Left lung (tissue), 10 donors: ENCODE results near the gene LRRC25. TPM values are rescaled to one million over a fixed set of nuclear protein-coding genes. Genes with fewer than 3 reads are reported as not detected.
"Not testable (repeated sequence)": the region's sequence is repeated elsewhere in the genome, so short reads cannot be mapped to it uniquely, and the experiment has no call there.

Source experiments
- ATAC-seq: fragments of 200-7000 bp; cut with Tn5 transposase; one replicate; pipeline ENCODE4 v1.9.1; 2020; ENCODE audit warnings: moderate library complexity
- DNase-seq, 4 donors: peaks; one replicate each; pipeline ENCODE4 v3.0.0-alpha.2; 2013 to 2020
- H3K27ac ChIP-seq, 2 donors: fragments of 200-600 bp; sonication (generic) in 1 of 2; one replicate each; pipeline versions ENCODE4 v1.5.0 to v1.8.0; 2020 to 2021
- H3K27me3 ChIP-seq, 2 donors: fragments of 200-600 bp; sonication (generic) in 1 of 2; one replicate each; pipeline versions ENCODE4 v1.5.0 to v1.8.0; 2020 to 2021
- H3K36me3 ChIP-seq, 2 donors: fragments of 200-600 bp; sonication (generic) in 1 of 2; one replicate each; pipeline versions ENCODE4 v1.5.0 to v1.8.0; 2020 to 2021
- H3K4me1 ChIP-seq, 2 donors: fragments of 200-600 bp; one replicate each; pipeline ENCODE4 v1.8.0; 2021
- H3K4me3 ChIP-seq, 2 donors: fragments of 200-600 bp; sonication (generic) in 1 of 2; one replicate each; pipeline versions ENCODE4 v1.5.0 to v1.8.0; 2020 to 2021; ENCODE audit warnings: mild to moderate bottlenecking in 1 of 2
- H3K9me3 ChIP-seq, 2 donors: fragments of 200-600 bp; sonication (generic) in 1 of 2; one replicate each; pipeline versions ENCODE4 v1.5.0 to v1.8.0; 2020 to 2021
- CTCF ChIP-seq, 2 donors: fragments of 200-600 bp; sonication (generic) in 1 of 2; IDR thresholded peaks; one replicate each; pipeline versions ENCODE4 v1.5.0 to v1.8.0; 2021; ENCODE audit warnings: antibody characterized with exemption in 2 of 2
- intact Hi-C, 2 donors: fragments of 100-400 bp; cut with DNase I; formaldehyde crosslinking; loops; one replicate each; pipeline versions ENCODE4 v1.11.2 to v1.14.2; 2022
- polyA plus RNA-seq, 6 donors: library from polyadenylated mRNA; unstranded; fragments of 120-200 nt; gene quantifications; one replicate each; pipeline ENCODE4 v1.2.1, GENCODE V29; 2013; ENCODE audit not compliant: insufficient read length in 6 of 6
- total RNA-seq, 2 donors: library from RNA; stranded (reverse); fragmentation: NEBNext Ultra II Directional; extraction: Animal tissue kit (Norgen Biotek cat#: 25700); gene quantifications; one replicate each; pipeline ENCODE4 v1.2.1, GENCODE V29; 2021
- donor health status: DM: no; HTN: yes; CAD: no.
- donor health status: DM: no; HTN: no; CAD: no.

Gene LRRC25
- total and polyA plus RNA-seq, 8 donors = 1.3 to 53.7 (median 1.6) TPM

DNA sequence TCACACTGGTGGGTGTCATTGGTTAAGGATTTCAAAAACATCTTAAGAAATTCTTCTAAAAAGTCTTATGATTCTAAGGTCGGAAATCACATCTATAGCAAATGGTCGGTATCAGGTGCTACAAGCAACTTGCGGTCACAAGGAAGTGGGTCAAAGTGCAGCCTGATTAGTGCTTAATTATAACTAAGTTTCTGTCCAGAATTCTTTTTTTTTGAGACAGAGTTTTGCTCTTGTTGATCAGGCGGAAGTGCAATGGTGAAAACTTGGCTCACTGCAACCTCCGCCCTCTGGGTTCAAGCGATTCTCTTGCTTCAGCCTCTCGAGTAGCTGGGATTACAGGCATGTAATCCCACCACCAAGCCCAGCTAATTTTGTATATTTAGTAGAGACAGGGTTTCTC, 12.6 kb downstream of the LRRC25 start:
- no peaks in the 10 kb centered on the region for H3K27me3 ChIP-seq
- H3K9me3 ChIP-seq = no peaks in the 10 kb centered on the region
- no peak overlapping the region for H3K27ac ChIP-seq
- H3K36me3 ChIP-seq = peaks cover 0 to 17% of the 10 kb centered on the region in 2 donors
- peaks cover 16 to 65% of the 10 kb centered on the region in 2 donors for H3K4me1 ChIP-seq
- H3K4me3 ChIP-seq = no peak overlapping the region
- DNase-seq (no peak), ATAC-seq (no peak)
- intact Hi-C loops = no loop called here
- no peak for TF ChIP-seq CTCF (IDR thresholded peaks at IDR 0.05)

DNA sequence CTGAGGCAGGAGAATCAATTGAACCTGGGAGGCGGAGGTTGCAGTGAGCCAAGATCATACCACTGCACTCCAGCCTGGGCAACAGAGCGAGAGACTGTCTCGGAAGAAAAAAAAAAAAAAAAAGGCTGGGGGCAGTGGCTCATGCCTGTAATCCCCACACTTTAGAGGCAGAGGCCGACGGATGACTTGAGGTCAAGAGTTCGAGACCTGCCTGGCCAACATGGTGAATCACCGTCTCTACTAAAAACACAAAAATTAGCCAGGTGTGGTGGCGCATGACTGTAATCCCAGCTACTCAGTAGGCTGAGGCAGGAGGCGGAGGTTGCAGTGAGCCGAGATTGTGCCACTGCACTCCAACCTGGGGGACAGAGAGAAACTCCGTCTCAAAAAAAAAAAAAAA, 13.8 kb downstream of the LRRC25 start:
- H3K9me3 ChIP-seq, DNase-seq, H3K27me3 ChIP-seq, H3K27ac ChIP-seq, ATAC-seq, intact Hi-C loops, H3K4me3 ChIP-seq, H3K36me3 ChIP-seq: not testable (repeated sequence)
- peaks cover 13 to 65% of the 10 kb centered on the region in 2 donors for H3K4me1 ChIP-seq

GRCh38 chr19:18380843-18381242, 16.6 kb downstream of the LRRC25 start:
- Histone ChIP-seq H3K4me1 (peaks cover 7 to 57% of the 10 kb centered on the region in 2 donors), H3K36me3 (no peaks in the 10 kb centered on the region), H3K27ac (peak overlapping the region; percentile 55 to 78), H3K4me3 (no peak overlapping the region), H3K27me3 (no peaks in the 10 kb centered on the region), H3K9me3 (no peaks in the 10 kb centered on the region)
- no peak for DNase-seq
- intact Hi-C loops = no loop called here
- no peak for ATAC-seq
- no peak for TF ChIP-seq CTCF (IDR thresholded peaks at IDR 0.05)

- H3K27me3 ChIP-seq = no peaks in the 10 kb centered on the region
- no peak for TF ChIP-seq CTCF (IDR thresholded peaks at IDR 0.05)
- intact Hi-C loops = no loop called here
- H3K27ac ChIP-seq = peak overlapping the region; percentile 55 to 78
- H3K4me3 ChIP-seq = no peak overlapping the region
- DNase-seq = peak in 3 of 4 donors; percentile 65 to 86 (median 84)
- no peaks in the 10 kb centered on the region for H3K9me3 ChIP-seq
- H3K4me1 ChIP-seq = peaks cover 4 to 58% of the 10 kb centered on the region in 2 donors
- ATAC-seq = peak; percentile 63
- H3K36me3 ChIP-seq = no peaks in the 10 kb centered on the region
Observed at GRCh38 chr19:18379803-18380747, 17.3 kb downstream of the LRRC25 start.

- no peak for TF ChIP-seq CTCF (IDR thresholded peaks at IDR 0.05)
- ATAC-seq (peak; percentile 39), DNase-seq (peak in 1 of 4 donors; percentile 76)
- intact Hi-C loops = no loop called here
- H3K4me3 ChIP-seq = no peak overlapping the region
- H3K4me1 ChIP-seq = peaks cover 19 to 85% of the 10 kb centered on the region in 2 donors
- peak overlapping the region; percentile 20 to 78 for H3K27ac ChIP-seq
- H3K9me3 ChIP-seq = no peaks in the 10 kb centered on the region
- no peaks in the 10 kb centered on the region for H3K36me3 ChIP-seq
- no peaks in the 10 kb centered on the region for H3K27me3 ChIP-seq
Observed at GRCh38 chr19:18377026-18377425, 20.4 kb downstream of the LRRC25 start.
